A673 (cell line): ENCODE measurements around the gene NQO2.

Experiments
- CTCF ChIP-seq: fragments of 300-800, 200-600 bp; sonication (generic); conservative IDR thresholded peaks from 2 replicates; pipeline ENCODE4 v1.5.1; 2017; ENCODE audit warnings: low read depth, mild to moderate bottlenecking, antibody characterized with exemption, low read length, moderate library complexity, mixed read lengths
- EZH2 ChIP-seq: fragments of 200-600 bp; sonication (generic); IDR thresholded peaks from 2 replicates; pipeline ENCODE4 v1.6.1; 2017; ENCODE audit warnings: borderline replicate concordance, low read depth, mild to moderate bottlenecking, mixed read lengths, antibody characterized with exemption, low read length; ENCODE audit not compliant: poor library complexity, severe bottlenecking

DNA sequence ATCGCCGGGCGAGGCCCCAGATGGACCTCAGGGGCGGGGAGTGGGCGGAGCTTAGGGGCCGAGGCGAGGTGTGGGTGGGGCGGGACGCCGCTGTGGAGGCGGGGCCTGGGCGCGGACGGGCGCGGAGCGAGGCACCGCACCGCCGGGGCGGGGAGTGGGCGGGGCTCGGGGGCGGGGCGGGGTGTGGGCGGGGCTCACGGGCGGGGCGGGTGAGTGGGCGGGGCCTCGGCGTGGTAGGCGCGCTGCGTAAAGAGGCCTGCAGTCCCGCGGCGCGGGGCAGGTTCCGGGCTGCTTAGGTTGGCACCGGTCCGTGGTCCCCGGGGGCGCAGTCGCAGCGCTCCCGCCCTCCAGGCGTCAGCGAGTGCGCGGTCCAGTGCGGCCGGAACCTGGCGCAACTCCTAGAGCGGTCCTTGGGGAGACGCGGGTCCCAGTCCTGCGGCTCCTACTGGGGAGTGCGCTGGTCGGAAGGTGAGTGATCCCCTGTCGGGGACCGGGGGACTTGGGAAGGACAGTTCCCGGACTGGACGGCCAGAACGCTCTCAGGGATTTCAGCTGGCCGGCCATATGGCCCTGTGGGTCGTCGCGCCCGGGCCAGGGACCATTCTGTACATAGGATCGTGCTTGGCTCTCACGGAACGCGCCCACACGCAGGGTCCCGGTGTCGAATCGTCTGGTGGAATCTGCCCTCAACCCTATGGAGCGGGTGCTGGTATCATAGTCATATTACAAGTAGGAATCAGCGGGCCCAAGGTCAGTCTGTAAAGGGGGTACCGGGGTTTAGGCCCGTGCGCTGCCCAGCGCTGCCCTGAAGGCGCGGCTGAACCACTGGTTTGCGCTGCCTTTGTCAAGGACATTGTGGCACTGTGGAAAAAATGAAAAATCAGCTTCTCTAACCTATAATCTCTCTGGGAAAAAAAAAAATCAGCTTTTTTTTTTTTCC is at the start of gene NQO2:
- TF ChIP-seq CTCF (no peak), EZH2 (no peak)
